OCI-LY1 (cell line): Measurements from ENCODE around the gene SLC9A9.

Experiments
- CTCF ChIP-seq: fragments of 200-600 bp; sonication (generic), shearing (Covaris generic); IDR thresholded peaks from 2 replicates; pipeline ENCODE4 v1.5.1; 2017; ENCODE audit warnings: mild to moderate bottlenecking, antibody characterized with exemption, low read length, moderate library complexity, mixed read lengths
- EZH2 ChIP-seq: fragments of 200-600 bp; sonication (generic), shearing (Covaris generic); IDR thresholded peaks from 2 replicates; pipeline ENCODE4 v1.8.0; 2017; ENCODE audit warnings: borderline replicate concordance, mixed run types, mild to moderate bottlenecking, antibody characterized with exemption, low read length, moderate library complexity, mixed read lengths

- TF ChIP-seq CTCF (no peak), EZH2 (no peak)
Observed at GRCh38 chr3:143241481-143241951, 606.8 kb downstream of the SLC9A9 start.
